Kidney (tissue), 14 donors: ENCODE results near the gene RAB7A. TPM values are rescaled to one million over a fixed set of nuclear protein-coding genes. Genes with fewer than 3 reads are reported as not detected.
"Not testable (repeated sequence)": the region's sequence is repeated elsewhere in the genome, so short reads cannot be mapped to it uniquely, and the experiment has no call there.

ENCODE experiments used
- DNase-seq, 5 donors: peaks; one replicate each; pipeline ENCODE4 v3.0.0-alpha.2; 2013 to 2020
- FAIRE-seq: peaks from 2 replicates; lab custom pipeline; 2012; peaks lifted over from hg19 to GRCh38; lab: Jason Lieb, UNC
- H3K27ac ChIP-seq, 2 donors: one replicate each; pipeline ENCODE4 v1.7.0; 2013; ENCODE audit warnings: low read depth in 2 of 2, low read length in 2 of 2, inconsistent platforms in 1 of 2
- H3K27me3 ChIP-seq: one replicate; pipeline ENCODE4 v1.7.1; 2013; ENCODE audit warnings: low read length, inconsistent platforms; ENCODE audit not compliant: control insufficient read depth, insufficient read depth
- H3K36me3 ChIP-seq, 3 donors: one replicate each; pipeline versions ENCODE4 v1.7.0 to v1.7.1; 2013; ENCODE audit warnings: low read length in 3 of 3, control low read depth in 1 of 3, inconsistent platforms in 1 of 3; ENCODE audit not compliant: insufficient read depth in 3 of 3, control insufficient read depth in 2 of 3
- H3K4me1 ChIP-seq, 3 donors: one replicate each; pipeline versions ENCODE4 v1.7.0 to v1.7.1; 2013; ENCODE audit warnings: low read length in 3 of 3, inconsistent platforms in 1 of 3, low read depth in 1 of 3; ENCODE audit not compliant: control insufficient read depth in 2 of 3, insufficient read depth in 2 of 3
- H3K4me3 ChIP-seq, 3 donors: one replicate each; pipeline versions ENCODE4 v1.7.0 to v1.8.1; 2013; ENCODE audit warnings: low read length in 3 of 3, control low read depth in 1 of 3, inconsistent platforms in 1 of 3
- H3K9ac ChIP-seq, 3 donors: one replicate each; pipeline versions ENCODE4 v1.7.0 to v1.7.1; 2013; ENCODE audit warnings: low read length in 3 of 3, control low read depth in 1 of 3, inconsistent platforms in 1 of 3
- H3K9me3 ChIP-seq, 3 donors: one replicate each; pipeline versions ENCODE4 v1.7.0 to v1.7.1; 2013; ENCODE audit warnings: low read length in 3 of 3, control low read depth in 1 of 3, inconsistent platforms in 1 of 3; ENCODE audit not compliant: control insufficient read depth in 2 of 3, insufficient read depth in 1 of 3
- intact Hi-C: fragments of 100-400 bp; cut with DNase I; formaldehyde crosslinking; loops from one replicate; pipeline ENCODE4 v1.11.1; 2022
- polyA plus RNA-seq: library from polyadenylated mRNA; stranded (reverse); fragments of 350-450 nt; fragmentation: Illumina TruSeq; extraction: RNeasy Lipid Tissue Mini Kit (QIAGEN cat#74804); gene quantifications from one replicate; pipeline ENCODE4 v1.2.3, GENCODE V29; 2014; ENCODE audit warnings: low read depth, low replicate concordance; ENCODE audit not compliant: insufficient read depth
- total RNA-seq: library from RNA; stranded (reverse); fragmentation: NEBNext Ultra II Directional; extraction: Animal tissue kit (Norgen Biotek cat#: 25700); gene quantifications from one replicate; pipeline ENCODE4 v1.2.1, GENCODE V29; 2021
- TF ChIP-seq, protein P1 (sequence below): IDR thresholded peaks from 3 replicates; pipeline ENCODE4 v1.5.1; 2012; ENCODE audit warnings: mild to moderate bottlenecking, moderate library complexity, borderline replicate concordance; ENCODE audit not compliant: insufficient read depth; ENCODE audit errors: extremely low read depth
- donor health status: control.
- donor health status: control.
- donor health status: control.
- donor health status: control.
- donor health status: control.
- donor health status: DM: yes; HTN: yes; CAD: no.
- donor health status: Normal renal cell carcinoma (clear cell type).

RAB7A gene
- total and polyA plus RNA-seq, 2 donors from 2014 or later = 211 to 248 TPM

DNA sequence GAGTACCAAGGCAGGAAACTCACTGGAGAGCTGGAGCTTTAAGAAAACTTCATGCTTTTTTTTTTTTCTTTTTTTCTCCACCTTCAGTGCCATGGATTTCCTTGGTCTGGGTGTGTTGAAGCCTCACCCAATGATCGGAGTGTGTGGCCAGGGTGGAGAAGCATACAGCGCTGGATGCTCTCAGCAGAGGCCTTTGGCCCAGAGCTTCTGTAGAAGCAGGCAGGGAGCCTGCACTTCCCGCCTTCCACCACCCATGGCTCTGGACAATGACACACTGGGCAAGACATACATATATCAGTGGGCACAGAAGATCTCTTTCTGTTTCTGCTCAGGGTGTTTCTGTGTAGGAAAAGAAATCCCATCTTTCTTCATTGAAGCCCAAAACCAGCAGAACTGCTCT, 97.6 kb downstream of the RAB7A start:
- no peaks in the 10 kb centered on the region for H3K9me3 ChIP-seq
- peaks cover 0 to 4% (median 2%) of the 10 kb centered on the region in 3 donors for H3K36me3 ChIP-seq
- no peak overlapping the region for H3K4me3 ChIP-seq
- intact Hi-C loops = no loop called here
- TF ChIP-seq, protein P1, sequence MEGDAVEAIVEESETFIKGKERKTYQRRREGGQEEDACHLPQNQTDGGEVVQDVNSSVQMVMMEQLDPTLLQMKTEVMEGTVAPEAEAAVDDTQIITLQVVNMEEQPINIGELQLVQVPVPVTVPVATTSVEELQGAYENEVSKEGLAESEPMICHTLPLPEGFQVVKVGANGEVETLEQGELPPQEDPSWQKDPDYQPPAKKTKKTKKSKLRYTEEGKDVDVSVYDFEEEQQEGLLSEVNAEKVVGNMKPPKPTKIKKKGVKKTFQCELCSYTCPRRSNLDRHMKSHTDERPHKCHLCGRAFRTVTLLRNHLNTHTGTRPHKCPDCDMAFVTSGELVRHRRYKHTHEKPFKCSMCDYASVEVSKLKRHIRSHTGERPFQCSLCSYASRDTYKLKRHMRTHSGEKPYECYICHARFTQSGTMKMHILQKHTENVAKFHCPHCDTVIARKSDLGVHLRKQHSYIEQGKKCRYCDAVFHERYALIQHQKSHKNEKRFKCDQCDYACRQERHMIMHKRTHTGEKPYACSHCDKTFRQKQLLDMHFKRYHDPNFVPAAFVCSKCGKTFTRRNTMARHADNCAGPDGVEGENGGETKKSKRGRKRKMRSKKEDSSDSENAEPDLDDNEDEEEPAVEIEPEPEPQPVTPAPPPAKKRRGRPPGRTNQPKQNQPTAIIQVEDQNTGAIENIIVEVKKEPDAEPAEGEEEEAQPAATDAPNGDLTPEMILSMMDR = no peak
- DNase-seq = no peak
- peaks cover 0 to 15% (median 6%) of the 10 kb centered on the region in 3 donors for H3K4me1 ChIP-seq
- H3K27ac ChIP-seq = no peak overlapping the region
- H3K27me3 ChIP-seq = no peaks in the 10 kb centered on the region
- FAIRE-seq = no peak
- no peak overlapping the region for H3K9ac ChIP-seq

DNA sequence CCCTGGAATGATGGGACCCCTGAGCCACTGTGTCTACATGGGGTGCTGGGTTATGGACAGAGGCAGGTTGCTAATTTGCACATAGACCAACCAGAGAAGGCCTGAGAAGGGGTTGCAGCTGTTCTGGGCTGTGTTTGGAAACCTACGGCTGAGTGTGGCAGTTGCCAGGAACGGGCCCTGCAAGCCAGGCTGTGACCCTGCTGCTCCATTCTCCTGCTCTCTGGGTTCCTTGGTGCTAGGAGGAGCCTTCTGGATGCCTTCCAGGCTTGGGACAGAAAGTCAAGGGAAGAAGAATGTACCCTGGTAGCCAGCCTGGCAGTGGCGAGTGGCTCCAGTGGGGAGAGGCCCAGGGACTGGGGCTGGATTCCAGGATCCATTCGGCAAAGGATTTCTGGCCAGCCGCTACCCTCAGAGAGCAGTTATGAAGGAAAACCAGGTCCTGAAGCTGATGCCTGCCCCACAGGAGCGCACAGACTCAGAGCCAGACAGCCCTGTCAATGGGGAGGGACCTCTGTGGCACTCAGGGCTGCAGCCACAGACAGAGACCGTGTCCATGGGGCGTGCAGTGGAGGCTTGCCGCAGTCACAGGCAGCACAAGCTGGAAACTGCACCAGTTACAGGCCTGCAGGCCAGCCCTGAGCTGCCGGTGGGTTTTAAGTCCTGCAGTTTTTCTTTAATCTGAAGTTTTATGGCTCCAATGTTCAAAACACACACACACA, 98.3 kb downstream of the RAB7A start:
- H3K27ac ChIP-seq = no peak overlapping the region
- peaks cover 0 to 15% (median 6%) of the 10 kb centered on the region in 3 donors for H3K4me1 ChIP-seq
- DNase-seq (no peak), FAIRE-seq (no peak)
- no peak overlapping the region for H3K9ac ChIP-seq
- intact Hi-C loops = no loop called here
- H3K9me3 ChIP-seq = no peaks in the 10 kb centered on the region
- no peak overlapping the region for H3K4me3 ChIP-seq
- TF ChIP-seq, protein P1 = no peak
- no peaks in the 10 kb centered on the region for H3K36me3 ChIP-seq
- no peaks in the 10 kb centered on the region for H3K27me3 ChIP-seq

DNA sequence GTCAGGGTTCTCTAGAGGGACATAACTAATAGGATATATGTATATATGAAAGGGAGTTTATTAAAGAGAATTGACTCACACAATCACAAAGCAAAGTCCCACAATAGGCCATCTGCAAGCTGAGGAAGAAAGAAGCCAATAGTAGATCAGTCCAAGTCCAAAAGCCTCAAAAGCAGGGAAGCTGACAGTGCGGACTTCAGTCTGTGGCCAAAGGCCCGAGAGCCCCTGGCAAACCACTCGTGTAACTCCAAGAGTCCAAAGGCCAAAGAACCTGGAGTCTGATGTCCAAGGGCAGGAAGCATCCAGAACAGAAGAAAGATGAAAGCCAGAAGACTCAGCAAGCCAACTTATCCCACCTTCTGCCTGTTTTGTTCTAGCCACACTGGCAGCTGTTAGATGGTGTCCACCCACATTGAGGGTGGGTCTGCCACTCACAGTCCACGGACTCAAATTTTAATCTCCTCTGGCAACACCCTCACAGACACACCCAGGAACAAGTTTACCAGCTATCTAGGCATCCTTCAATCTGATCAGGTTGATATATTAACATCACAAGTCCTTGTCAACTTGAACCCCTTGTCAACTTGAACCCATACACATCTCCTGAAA, 99.2 kb downstream of the RAB7A start:
- Histone ChIP-seq H3K27me3 (no peaks in the 10 kb centered on the region), H3K9ac (no peak overlapping the region), H3K4me3 (no peak overlapping the region), H3K27ac (no peak overlapping the region), H3K4me1 (peaks cover 0 to 15% (median 6%) of the 10 kb centered on the region in 3 donors), H3K9me3 (no peaks in the 10 kb centered on the region), H3K36me3 (no peaks in the 10 kb centered on the region)
- TF ChIP-seq, protein P1 = no peak
- intact Hi-C loops = no loop called here
- FAIRE-seq (no peak), DNase-seq (no peak)

DNA sequence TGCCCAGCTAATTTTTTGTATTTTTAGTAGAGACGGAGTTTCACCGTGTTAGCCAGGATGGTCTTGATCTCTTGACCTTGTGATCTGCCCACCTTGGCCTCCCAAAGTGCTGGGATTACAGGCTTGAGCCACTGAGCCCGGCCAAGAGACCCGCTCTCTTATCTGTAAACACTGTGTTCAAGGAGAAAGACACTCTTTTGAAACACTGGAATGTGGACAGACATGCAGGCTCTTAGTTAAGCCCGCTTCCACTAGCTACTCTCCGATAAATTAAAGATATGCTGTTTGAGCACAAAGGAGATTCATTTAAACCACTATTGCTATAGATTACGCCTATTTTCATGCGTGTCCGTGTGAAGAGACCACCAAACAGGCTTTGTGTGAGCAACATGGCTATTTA, 103.1 kb downstream of the RAB7A start:
- H3K27ac ChIP-seq, DNase-seq, H3K27me3 ChIP-seq, H3K4me3 ChIP-seq, H3K36me3 ChIP-seq, H3K9me3 ChIP-seq, intact Hi-C loops, H3K9ac ChIP-seq, H3K4me1 ChIP-seq, FAIRE-seq: not testable (repeated sequence)

DNA sequence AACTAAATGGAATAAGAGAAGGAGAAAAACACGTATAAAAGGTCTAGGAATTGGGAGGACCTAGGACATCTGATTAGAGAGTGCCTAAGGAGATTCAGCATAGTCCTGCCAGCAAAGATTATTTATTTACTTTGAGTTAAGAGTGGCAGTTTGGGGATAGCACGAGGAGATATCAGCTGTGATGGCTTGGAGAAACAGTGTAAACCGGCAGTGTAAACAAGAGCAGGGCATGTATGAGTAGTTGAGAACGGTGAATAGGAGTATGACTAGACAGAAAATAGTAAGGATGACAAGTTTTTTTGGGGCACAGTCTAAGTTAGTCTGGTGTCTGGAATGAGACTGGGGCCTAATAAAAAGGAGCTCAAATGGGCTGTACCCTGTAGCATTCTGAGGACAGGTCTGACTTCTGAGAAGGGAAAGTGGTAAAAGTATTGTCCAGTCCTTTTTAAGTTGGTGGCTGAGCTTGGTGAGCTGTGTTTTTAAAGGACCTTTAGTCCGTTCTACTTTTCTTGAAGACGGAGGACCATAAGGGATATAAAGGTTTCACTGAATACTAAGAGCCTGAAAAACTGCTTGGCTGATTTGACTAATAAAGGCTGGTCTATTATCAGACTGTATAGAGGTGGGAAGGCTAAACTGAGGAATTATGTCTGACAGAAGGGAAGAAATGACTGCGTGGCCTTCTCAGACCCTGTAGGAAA, 104.1 kb downstream of the RAB7A start:
- H3K27me3 ChIP-seq, H3K27ac ChIP-seq, H3K4me3 ChIP-seq, FAIRE-seq, H3K36me3 ChIP-seq, H3K9ac ChIP-seq, H3K9me3 ChIP-seq, intact Hi-C loops, DNase-seq, H3K4me1 ChIP-seq: not testable (repeated sequence)
